Measurements from ENCODE around the gene TSGA10IP. TPM values are rescaled to one million over a fixed set of nuclear protein-coding genes. Genes with fewer than 3 reads are reported as not detected.

The TSGA10IP gene
- total RNA-seq, 1 experiment from 2014 or later, result not detected

Other genes with a start within 250 kb of the TSGA10IP start
- 84.2 TPM for gene KAT5, start 233.2 kb upstream of the TSGA10IP start, total RNA-seq (2021; ENCODE audit: unreplicated experiment)
- 107 TPM for gene RNASEH2C, start 224.7 kb upstream of the TSGA10IP start, total RNA-seq (2021; ENCODE audit: unreplicated experiment)
- gene AP5B1, start 164.5 kb upstream of the TSGA10IP start, total RNA-seq (2021; ENCODE audit: unreplicated experiment), result 35.0 TPM
- 0.23 TPM for gene OVOL1, start 158.4 kb upstream of the TSGA10IP start, total RNA-seq (2021; ENCODE audit: unreplicated experiment)
- not detected for gene SNX32, start 111.5 kb upstream of the TSGA10IP start, total RNA-seq (2021; ENCODE audit: unreplicated experiment)
- gene CFL1, start 87.3 kb upstream of the TSGA10IP start, total RNA-seq (2021; ENCODE audit: unreplicated experiment), result 1,911 TPM
- 140 TPM for gene MUS81, start 85.0 kb upstream of the TSGA10IP start, total RNA-seq (2021; ENCODE audit: unreplicated experiment)
- gene EFEMP2, start 72.7 kb upstream of the TSGA10IP start, total RNA-seq (2021; ENCODE audit: unreplicated experiment), result 23.7 TPM
- not detected for gene CTSW, start 65.6 kb upstream of the TSGA10IP start, total RNA-seq (2021; ENCODE audit: unreplicated experiment)
- 105 TPM for gene FIBP, start 57.0 kb upstream of the TSGA10IP start, total RNA-seq (2021; ENCODE audit: unreplicated experiment)
- gene CCDC85B, start 54.8 kb upstream of the TSGA10IP start, total RNA-seq (2021; ENCODE audit: unreplicated experiment), result 85.4 TPM
- 186 TPM for gene FOSL1, start 45.1 kb upstream of the TSGA10IP start, total RNA-seq (2021; ENCODE audit: unreplicated experiment)
- gene C11orf68, start 26.4 kb upstream of the TSGA10IP start, total RNA-seq (2021; ENCODE audit: unreplicated experiment), result 84.7 TPM
- 581 TPM for gene DRAP1, start 26.1 kb upstream of the TSGA10IP start, total RNA-seq (2021; ENCODE audit: unreplicated experiment)
- 76.4 TPM for gene SART1, start 16.3 kb downstream of the TSGA10IP start, total RNA-seq (2021; ENCODE audit: unreplicated experiment)
- 64.6 TPM for gene EIF1AD, start 56.7 kb downstream of the TSGA10IP start, total RNA-seq (2021; ENCODE audit: unreplicated experiment)
- gene BANF1, start 57.0 kb downstream of the TSGA10IP start, total RNA-seq (2021; ENCODE audit: unreplicated experiment), result 494 TPM
- gene CST6, start 66.5 kb downstream of the TSGA10IP start, total RNA-seq (2021; ENCODE audit: unreplicated experiment), result 0.23 TPM
- gene CATSPER1, start 81.0 kb downstream of the TSGA10IP start, total RNA-seq (2021; ENCODE audit: unreplicated experiment), result 0.15 TPM
- gene GAL3ST3, start 103.7 kb downstream of the TSGA10IP start, total RNA-seq (2021; ENCODE audit: unreplicated experiment), result not detected
- 271 TPM for gene SF3B2, start 106.9 kb downstream of the TSGA10IP start, total RNA-seq (2021; ENCODE audit: unreplicated experiment)
- 91.8 TPM for gene PACS1, start 124.8 kb downstream of the TSGA10IP start, total RNA-seq (2021; ENCODE audit: unreplicated experiment)